Ecto neural progenitor cell (in vitro differentiated cells): Measurements from ENCODE around the gene CA5A.
"Not testable (repeated sequence)": the region's sequence is repeated elsewhere in the genome, so short reads cannot be mapped to it uniquely, and the experiment has no call there.

Experiments used
- DNase-seq: peaks from one replicate; pipeline ENCODE4 v3.0.0-alpha.2; 2018; ENCODE audit warnings: low spot score

Gene CA5A

DNA sequence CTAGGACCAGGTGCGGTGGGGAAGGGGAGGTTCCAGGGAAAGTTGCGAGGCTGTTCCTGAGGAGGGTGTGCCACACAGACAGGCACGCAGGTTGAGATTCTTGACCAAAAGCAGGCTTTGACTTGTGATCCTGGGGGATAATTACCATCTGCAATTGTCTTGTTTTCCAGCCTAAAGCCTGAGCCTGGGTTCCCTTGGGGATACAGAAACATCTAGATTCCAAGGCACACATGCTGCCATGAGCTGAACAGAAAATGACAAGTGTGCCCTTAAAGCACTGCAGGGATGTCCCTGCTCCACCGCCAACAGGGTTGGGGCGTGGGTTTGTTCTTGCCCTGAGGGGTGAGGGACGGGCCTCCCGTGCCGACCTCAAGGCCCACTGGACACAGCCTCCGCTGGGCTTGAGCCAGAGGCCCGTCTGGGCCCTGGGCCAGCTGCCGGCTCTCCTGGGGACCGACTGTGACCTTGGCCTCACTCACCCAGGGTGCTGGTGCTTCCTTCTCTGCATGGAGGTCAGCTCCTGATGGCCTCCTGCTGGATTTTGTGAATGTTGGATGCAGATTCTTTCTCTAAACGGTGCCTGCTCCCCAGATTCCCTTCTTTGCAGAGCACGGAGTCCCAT is 14.0 kb downstream of the CA5A start:
- DNase-seq, result no peak

DNA sequence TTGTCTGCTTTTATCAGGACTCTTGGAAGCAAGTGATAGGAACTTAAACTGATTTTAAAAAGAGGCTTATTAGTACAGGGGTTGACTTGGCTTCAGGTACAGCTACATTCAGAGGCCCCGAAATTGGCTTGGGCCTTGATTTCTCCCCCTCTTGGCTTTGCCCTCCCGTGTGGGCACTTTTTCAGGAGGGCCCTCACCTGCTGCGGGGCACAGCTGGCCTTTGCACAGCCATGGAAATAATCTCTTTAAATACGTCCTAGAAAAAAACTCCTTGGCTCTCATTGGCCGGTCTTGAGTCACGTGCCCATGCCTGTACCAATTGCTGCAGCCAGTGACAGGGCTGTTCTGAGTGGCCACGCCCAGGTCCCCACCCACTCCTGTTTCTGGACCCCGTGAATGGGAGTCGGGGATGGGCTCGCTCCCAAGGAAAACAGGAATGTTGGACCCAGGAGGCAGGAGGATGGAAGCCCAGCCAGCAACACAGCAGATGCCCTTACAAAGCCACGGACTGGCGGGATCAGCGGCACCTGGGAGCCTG is 15.0 kb downstream of the CA5A start:
- no peak for DNase-seq

DNA sequence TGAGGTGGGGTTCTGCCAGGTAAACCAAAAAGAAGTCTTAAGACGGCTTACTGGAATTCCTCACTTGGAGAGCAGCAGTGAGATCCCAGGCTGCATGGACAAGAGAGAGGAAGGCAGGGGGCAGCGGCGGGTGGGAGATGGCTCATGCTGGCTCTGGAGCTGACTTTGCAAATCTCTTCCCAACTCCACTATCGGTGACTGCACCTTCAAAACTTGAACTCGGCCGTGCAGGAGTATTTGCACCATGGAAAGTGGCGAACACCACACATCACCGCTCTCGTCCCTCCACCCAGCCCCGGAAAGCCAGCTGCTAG is 16.7 kb downstream of the CA5A start:
- no peak for DNase-seq

DNA sequence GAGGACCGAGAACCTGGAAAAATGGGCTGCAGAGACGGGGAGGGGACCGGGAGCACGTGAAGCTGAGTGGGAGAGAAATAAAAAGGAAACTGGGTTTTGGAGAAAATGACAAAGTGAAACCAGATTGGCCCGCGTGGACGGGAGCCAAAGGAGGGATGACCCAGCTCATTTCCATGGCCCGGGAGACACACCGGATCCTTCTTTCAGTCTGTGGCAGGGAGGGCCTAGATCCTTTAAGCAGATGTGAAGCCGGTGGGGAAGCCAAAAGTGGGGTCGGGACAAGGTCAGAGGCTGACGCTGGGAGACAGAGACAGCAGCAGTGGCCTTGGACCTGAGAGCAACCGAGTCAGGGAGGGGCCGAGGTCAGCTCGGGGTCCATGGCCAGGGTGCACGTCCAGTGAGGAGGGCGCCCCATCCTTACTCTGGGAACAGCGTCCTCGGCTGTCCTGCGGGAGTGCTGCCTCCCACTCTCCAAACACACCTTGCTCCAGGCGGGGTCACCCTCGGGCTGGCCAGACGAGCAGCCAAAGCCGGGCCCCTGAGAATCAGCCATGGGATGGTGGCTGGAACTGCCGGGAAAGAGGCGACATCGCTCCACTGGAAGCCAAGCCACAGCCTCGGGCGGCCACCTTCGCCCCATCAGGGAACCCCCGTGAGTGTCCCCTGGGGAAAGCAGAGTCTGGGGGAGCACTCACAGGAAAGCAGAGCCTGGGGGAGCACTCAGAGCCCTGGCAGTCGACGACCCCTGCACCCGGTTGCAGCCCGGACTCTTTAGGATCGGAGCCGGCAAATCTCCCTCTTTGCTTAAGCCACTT is 17.3 kb downstream of the CA5A start:
- DNase-seq, result no peak

DNA sequence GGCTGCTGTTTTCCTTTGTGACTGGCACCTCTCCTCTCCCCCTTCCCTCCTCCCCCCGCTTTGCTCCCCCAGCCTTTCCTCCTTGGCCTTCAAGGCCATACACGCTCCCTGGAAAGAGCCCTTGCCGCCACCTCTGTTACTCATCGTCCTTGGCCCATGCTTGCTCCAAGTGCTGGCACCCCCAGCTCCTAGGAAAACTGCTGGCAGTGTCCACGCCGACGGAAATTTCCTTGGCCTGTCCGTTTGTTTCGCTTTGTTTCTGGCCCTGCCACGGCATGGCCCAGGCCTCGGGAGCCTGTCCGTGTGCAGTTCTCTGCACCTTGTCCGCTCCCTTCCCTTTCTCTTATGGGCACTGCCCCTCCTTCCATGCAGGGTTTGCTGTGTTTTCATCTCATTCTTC is 18.0 kb downstream of the CA5A start:
- DNase-seq, result no peak

DNA sequence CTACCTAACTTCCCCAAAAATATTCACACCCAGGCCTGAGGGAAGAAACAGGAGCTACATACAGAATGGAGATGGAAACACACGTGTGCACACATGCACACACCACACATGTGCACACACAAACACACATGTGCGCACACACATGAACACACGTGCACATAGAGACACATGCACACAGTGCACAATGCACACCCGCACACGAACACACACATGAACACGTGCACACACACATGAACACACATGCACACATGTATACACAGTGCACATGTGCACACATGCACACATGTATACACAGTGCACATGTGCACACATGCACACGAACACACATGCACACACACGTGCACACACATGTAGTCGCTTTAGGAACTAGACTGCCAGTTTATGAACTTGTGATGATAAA is 18.8 kb downstream of the CA5A start:
- DNase-seq, result no peak

DNA sequence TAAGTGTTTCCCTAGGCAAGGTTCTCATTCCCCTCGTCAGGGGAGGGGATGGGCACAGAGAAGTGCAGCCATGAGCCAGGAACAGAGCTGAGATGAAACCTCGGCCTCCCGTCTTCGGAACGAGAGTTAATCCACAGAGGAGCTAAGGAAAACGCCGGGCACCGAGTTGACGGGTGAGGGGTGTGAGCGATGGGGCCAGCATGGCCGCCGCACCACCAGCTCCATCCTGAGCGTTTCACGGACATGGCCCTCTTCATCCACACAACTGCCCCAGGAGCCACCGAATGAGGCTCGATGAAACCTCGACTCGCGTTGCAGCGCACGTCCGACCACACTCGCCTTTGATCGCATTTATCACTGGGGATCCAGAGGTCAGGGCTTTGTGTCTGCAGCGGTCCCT is 21.5 kb downstream of the CA5A start:
- no peak for DNase-seq

DNA sequence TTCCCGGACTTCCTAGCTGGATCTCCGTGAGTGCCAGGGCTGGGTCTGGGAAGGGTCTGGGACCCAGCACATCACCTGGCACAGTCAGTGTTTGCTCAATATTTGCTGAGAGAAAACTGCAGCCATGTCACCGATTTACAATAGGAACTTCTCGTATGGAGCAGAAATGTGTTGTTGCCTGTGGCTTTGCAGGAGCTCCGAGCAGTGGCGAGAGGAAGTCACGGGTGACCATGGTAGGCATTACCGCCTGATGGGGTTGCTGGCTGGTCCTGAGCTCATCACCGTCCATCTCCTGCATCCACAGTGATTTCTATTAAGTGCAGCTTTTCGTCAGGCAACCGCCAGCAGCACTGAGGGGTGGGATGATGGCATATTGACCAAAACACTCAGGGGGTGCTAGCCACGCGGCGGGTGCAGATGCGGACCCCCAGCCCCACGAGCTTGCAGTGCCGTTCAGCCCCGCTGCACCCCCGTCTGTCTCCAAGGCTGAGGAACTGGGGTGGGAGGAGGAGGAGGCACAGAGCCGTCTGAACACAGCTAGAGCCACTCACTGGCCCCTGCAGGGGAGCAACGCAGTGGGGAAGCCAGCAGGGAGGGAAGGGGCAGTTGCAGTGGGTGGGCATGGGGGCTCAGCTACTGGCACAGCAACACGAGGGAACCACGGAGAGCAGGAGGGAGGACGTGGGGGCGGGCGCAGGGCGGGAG is 22.2 kb downstream of the CA5A start:
- DNase-seq, result not testable (repeated sequence)

DNA sequence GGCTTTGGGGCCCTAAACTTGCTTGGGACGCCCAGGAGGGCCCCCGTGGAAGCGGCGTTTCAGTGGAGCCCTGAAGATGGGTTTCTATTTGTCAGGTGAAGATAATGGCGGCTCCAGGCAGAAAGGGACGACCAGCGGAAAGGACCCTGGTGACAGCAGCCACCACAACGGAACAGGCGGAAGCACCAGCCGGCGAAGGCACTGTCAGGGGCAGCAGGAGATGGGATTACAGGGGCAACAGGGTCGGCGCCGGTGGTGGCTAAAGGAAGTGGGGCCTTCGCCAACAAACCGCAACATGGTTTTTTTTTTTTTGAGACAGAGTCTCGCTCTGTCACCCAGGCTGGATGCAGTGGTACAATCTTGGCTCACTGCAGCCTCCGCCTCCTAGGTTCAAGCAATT is 23.6 kb downstream of the CA5A start:
- DNase-seq, result not testable (repeated sequence)

DNA sequence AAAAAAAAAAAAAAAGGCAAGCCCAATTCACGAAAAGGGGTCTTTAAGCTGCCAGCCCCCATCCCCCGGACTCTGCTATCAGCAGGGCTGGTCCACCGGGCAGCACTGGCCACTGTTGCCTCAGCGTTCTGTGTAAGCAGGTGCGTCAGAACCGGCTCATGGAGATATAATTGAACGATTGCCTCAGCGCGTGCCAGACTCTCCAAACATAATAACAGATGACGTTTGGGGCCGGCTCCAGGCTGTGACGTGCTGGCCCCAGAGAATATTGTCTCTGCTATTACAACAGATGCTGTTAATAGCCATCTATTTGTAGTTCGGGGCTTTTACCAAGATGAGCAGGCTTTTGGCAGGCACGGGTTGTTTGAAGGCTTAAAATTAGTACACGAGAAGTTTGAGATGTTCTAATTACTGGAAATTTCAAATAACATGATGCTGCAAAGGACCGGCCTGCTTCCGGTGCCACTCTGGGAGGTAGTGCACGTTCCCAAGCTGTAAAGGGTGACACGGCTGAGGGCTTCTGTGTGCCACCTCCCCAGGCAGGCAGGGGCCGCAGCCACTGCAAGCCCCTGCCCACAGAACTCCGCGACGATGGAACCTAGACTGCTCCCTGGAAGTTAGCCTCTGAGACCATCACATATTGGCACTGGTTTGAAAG is 25.1 kb downstream of the CA5A start:
- not testable (repeated sequence) for DNase-seq

DNA sequence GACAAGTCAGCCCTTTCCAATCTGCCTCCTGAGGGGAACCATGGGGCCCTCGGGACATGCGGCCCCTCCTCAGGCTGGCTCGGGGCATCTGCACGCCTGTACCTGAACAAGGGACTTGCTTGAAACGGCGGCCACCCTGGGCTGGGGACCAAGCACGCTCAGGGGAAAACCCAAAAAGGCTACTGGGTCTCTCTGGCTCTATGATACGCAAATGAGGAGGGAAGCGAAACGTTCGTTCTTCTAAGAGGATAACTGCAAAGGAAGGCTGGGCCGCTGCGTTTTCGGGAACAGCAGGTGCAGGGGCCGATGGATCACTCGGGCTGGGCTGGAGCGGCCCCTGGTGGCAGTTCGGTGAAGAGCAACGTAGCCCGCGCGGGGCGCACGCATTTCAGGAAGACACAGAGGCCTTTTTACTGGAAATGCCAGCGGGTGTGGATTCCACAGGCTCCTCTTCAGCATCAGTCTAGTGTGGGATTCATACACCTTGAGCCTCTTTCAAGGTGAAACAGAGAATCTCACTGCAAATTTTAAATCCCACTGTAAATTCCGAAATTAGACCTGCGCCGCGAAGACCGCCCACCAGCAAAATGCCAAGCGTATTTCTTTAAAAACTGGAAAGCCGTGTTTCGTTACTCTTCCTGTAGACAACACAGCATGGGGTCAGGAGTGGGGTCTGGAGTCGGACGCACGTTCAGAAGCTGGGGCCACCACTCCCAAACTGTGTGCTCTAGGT is 27.0 kb downstream of the CA5A start:
- DNase-seq, result peak; percentile 86

DNA sequence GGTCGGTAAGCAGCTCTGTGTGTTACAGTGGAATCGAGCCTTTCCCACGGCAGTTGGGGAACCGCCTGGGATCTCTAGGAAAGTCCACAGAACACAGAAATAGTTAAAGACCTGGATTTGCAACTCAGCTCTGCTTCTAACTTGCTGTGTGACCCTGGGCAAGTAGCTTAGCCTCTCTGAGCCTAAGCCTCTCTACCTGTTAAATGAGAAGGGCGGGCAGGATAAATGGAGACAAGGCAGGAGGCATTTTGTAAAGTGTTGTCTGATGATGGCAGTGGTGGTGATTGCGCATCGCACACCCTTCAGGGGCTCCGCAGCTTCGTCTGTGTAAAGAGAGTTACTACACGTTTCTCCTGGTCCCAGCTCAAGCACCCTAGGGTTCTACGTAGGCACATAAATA is 28.2 kb downstream of the CA5A start:
- not testable (repeated sequence) for DNase-seq

DNA sequence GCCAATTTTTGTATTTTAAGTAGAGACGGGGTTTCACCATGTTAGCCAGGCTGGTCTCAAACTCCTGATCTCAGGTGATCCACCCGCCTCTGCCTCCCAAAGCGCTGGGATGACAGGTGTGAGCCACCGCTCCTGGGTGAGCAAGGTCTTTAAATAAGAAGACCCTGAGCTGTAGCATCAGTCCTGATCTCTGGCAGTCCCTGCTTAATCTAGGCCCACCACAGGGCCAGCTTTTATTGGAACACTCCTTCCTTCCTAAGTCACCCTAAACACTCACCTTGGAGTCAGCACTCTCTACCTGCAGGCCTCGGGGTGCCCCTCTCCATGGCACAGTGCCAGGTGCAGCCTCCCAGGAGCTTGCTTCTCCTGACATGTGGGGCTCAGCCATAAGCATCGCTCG is 30.8 kb downstream of the CA5A start:
- not testable (repeated sequence) for DNase-seq

DNA sequence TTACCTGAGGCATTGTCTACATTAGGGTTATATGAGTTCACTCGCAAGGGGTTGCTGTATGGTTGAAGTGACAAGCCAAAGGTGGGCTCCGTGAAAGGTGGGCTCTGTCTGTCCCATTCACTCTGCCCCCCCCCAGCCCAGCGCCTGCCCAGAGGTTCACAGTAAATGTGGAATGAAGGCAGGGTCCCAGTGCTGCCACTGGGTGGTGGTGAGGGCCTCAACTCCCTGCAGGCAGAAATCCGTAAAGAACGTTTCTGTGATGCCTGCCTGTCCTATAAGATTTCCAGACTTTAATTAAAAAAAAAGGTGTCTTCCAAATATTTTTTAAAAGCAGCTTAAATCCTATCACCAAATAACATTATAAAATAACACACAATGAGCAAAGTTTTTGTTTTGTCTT is 31.4 kb downstream of the CA5A start:
- not testable (repeated sequence) for DNase-seq

DNA sequence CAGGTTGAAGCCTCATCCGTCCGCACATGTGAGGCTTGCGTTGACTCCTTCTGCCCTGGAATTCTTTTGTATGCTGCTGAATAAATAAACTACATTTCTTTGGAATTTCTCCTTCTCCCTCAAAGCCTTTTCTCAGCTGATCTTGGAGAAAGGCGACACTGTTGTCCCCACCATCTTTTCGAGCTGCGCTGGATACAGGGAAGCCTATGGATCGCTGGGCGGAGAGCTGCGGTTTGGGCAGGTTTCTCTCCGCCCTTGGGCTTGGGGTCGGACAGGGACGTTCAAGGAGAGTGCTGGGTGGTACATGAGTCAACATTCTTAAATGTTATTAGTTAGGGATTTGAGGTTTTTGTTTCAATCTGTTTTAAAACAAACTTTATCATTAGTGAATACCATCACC is 35.8 kb downstream of the CA5A start:
- DNase-seq, result not testable (repeated sequence)

DNA sequence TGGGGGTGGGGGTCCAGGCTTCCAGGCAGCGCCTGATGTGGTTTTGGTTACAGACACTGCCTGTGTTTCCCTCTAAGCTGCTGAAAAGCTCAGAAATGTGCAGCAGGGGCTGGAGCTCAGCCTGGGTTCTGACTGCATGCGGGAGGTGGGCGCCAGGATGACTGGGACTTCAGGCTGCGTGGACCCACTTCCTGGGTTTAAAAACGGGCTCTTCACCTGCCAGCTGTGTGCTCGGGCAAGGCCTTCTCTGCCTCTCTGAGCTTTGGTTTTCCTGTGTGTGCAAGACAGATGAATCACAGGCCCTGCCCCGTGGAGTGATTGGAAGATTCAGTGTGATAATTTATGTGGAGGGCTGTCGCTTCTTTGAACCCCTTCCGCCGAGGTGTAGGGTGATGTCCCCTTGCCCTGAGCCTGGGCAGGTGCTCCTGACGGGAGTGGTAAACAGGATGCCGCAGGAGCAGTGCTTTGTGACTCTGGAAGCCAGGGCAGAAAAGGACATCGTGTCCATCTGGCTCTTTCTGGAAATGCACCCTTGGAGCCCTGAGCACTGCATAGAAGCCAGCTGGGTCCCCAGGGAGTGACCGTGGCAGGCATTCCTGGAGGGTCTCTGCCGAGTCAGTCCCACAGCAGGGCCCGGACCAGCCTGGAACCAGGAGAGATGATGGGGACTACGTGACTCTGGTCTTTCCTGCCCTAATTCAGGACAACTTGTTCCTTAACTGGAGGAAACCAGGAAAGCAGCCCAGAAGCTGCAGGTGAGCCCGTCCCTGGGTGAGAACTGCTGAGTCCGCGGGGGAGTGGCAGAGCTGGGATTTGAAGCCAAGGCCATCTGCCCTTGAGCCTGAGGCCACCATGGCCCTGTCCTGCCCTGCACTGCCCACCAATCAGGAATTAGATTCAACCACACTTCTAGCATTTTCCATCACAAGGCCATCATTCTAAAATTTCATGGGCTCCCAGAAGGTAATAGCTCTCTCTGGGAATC is 38.5 kb downstream of the CA5A start:
- DNase-seq, result no peak

DNA sequence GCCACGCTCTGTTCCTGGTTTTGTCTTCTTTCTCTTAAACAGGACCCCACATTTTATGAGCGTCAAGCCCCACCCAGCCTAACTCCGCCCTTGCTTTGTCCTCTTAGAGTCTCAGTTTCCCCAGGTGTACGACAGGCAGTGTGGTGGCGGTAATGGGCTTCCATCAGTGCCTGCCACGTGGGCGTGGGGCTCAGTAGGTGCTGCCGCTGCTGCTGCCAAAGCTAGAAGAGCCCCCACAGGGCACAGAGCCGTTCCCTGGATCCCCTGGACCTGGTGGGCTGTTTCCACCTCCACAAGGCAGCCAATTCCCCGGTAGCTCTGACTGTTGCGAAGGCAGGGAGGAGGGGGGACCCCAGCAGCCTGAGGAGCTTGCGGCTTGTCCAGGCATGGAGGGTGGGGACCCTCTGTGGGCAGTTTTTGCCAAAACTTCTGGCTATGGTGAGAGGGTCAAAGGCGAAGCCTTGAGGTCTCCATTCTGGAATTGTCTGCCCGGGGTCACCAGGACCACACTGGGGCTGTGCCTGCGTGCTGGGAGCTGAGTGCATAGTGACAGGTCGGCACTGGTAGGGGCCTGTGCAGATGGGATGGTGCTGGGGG is 39.3 kb downstream of the CA5A start:
- DNase-seq, result not testable (repeated sequence)

DNA sequence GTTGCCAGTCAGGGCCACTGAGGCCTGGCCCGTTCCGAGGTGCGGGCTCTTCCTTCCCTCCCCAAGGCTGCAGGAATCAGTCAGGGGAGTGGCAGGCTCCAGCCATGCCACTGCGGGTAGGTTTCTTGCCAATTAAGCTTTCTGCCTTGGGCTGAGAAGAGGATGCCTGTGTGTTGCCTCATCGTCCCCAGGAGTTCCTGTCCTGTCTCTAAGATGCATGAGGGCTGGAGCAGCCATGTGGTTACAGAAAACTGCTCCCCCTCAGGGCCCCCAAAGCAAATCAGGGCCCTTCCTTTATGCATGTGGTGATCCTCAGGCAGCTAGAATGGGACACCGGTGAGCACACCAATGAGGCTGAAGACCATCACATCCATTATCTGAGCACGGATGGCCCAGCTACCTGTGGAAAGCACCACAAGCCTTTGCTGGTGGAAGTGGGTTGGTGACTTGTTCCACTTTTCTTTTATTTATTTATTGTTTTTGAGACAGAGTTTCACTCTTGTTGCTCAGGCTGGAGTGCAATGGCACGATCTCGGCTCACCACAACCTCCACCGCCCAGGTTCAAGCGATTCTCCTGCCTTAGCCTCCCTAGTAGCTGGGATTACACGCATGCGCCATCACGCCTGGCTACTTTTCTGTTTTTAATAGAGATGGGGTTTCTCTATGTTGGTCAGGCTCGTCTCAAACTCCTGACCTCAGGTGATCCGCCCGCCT is 40.0 kb downstream of the CA5A start:
- not testable (repeated sequence) for DNase-seq

DNA sequence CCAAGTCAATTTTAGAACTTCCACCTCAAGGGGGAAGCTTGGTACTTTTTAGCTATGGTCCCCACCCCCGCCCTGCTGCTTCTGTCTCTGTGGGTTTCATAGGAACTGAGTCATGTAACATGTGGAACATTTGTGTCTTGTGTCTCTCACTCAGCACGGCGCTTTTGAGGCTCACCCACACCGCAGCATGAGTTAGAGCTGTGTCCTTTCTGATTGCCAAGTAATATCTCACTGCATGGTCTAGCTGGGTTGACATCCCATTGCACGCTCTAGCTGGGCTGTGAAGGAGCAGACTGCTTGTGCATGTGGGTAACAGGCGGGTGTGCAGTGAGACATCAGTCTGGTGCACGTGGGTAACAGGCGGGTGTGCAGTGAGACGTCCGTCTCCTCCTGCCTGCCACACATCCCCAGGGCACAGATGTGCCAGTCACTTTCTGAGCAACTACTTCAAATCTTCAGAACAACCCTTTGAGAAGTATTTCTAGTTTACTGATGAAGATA is 40.6 kb downstream of the CA5A start:
- DNase-seq, result no peak
